Measurements from ENCODE around the gene HAPSTR1.
"Not testable (repeated sequence)": the region's sequence is repeated elsewhere in the genome, so short reads cannot be mapped to it uniquely, and the experiment has no call there.

The HAPSTR1 gene

GRCh38 chr16:9072806-9073341 lies 18.6 kb upstream of the HAPSTR1 start:
- peak; percentile 52 for DNase-seq

DNA sequence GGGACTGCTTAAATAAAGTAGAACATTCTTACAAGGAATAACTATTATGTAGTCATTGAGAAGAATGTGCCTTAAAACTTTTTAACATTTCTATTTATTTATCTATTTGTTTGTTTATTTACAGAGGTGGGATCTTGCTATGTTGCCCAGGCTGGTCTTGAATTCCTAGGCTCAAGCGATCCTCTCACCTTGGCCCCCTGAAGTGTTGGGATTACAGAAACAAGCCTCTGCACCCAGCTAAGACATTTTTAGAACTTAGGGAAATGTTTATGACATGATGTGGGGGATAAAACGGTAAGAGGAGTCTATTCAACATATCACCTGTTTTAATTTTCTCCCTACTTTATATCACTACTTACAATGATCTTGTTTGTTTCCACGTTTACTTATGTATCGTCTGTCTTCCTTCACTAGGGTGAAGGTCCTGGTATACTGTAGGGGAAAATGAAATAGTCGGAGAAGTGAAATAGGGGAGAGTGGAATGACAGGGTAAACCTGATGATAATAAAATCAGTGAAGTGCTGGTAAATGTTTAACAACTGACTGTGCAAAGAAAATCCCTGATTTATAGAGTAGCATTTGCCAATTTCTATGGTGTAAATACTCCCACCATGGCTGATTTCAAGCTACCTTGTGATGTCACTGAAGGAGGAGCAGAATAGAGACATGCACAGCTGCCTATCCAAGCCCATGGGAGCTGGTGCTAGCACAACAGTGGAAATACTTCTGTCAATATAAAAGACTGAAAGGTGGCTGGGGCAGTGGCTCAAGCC lies 16.0 kb upstream of the HAPSTR1 start:
- no peak for DNase-seq

DNA sequence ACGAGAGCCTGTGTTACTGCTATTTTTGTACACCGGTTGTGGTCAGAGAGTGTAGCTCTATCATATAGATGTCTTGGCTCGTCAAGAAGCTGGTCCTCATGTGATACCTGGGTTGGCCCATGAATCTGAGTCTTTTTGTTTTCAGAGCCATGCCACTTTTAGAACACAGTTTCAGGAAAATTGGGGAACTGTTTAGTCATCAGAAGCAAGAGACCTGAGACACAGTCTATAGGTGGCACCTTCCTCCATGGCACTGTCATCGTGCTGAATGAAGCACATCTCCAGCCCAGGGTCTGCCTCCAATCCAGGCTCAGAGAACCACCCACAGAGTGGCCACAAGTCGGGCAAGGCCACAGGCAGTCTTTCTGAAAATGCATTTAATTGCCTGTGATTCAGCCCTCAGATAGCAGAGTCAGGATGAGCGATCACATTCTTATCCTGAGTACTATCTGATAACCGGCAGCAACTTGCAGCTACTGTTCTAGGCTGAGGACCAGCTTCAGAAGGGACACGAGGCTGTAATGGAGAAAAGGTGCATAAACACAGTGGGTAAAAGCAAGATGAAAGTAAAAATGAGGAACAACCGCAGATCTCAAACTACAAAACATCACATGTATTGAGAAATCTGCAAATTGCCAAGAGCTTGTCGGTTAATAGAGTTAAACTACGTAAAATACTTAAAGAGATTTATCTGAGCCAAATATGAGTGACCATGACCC lies 14.2 kb upstream of the HAPSTR1 start:
- DNase-seq = no peak

- DNase-seq = peak; percentile 49
Observed at GRCh38 chr16:9078467-9079429, 12.7 kb upstream of the HAPSTR1 start.

DNA sequence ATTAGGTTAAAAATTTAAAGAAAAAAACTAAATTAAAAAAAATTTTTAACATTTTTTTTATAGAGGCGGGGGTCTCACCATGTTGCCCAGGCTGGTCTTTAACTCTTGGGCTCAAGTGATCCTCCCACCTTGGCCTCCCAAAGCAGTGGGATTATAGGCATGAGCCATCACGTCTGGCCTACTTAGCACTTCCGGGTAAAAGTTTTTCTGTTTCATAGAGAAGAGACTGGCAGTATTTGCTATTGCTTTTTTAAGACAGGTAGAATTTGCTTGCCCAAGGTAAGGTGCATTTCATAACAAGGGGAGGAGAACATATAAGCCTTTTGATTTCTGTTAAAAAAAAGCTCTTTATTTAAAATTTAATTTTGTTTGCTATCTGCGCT lies 12.0 kb upstream of the HAPSTR1 start:
- no peak for DNase-seq

- no peak for DNase-seq
Observed at GRCh38 chr16:9081158-9081557, 10.3 kb upstream of the HAPSTR1 start.

DNA sequence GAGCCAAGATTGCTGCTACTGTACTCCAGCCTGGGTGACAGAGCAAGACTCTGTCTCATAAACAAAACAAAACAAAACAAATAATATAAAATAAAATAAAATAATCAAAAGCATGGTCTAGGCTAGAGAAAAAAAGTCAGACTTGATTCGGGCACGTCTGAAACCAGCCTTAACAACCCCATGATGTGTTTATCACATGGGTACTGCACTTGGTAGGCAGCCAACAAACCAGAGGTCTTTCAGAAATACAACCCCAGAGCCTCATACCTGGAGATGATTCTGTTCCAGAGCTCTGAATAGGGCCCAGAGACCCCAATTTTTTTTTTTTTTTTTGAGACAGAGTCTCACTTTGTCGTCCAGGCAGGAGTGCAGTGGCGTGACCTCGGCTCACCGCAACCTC lies 9.6 kb upstream of the HAPSTR1 start:
- no peak for DNase-seq

DNA sequence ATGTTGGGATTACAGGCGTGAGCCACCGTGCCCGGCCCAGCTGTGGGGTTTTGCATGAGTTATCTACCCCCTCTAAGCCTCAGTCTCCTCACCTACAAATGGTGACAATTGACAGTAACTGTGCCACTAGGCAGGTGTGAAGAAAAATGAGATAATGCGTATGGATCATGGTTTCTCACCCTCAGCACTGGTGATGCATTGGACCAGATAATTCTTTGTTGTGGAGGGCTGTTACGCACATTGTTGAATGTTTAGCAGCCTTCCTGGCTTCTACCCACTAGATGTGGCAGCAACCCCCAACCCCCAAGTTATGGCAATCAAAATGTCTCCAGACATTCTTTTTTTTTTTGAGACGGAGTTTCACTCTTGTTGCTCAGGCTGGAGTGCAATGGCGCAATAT lies 9.0 kb upstream of the HAPSTR1 start:
- no peak for DNase-seq

- DNase-seq = not testable (repeated sequence)
Observed at GRCh38 chr16:9087733-9088132, 3.7 kb upstream of the HAPSTR1 start.

DNA sequence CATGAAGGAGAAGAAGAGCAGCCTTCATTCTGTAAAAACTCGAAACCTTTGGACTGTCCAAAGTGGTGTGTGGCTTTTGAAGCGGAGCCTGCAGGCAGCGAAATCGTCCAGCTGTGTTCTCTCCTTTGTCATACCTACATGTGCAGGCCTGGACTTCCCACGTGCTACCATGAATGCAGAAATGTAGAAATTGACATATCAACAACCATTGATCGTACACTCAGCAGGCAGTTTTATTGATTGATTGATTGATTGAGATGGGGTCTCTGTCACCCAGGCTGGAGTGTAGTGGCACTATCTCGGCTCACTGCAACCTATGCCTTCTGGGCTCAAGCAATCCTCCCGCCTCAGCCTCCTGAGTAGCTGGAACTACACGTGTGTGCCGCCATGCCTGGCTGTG lies 2.6 kb upstream of the HAPSTR1 start:
- no peak for DNase-seq

DNA sequence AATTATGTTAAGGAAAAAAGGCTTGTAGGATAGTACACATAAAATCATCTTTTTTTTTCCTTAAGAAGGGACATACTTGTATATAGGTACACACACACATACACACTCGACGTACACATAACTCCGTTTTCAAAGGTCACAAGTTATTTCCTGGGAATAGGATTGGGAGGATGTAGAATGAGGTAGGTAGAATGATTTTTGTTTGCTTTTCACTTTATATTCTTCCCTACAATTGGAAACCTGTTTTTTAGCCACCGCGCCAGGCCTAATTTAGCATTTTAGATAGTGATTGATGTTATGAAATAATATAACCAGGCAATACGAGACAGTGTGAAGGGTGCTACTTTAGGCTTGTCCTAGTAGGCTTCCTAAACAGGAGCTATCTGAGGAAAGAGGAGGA lies 1.8 kb upstream of the HAPSTR1 start:
- no peak for DNase-seq

- DNase-seq = peak; percentile 60
Observed at GRCh38 chr16:9090101-9090959, 1.1 kb upstream of the HAPSTR1 start.

GRCh38 chr16:9091867-9092281 lies 430 bp downstream of the HAPSTR1 start:
- peak; percentile 47 for DNase-seq

GRCh38 chr16:9092282-9092977 lies 986 bp downstream of the HAPSTR1 start:
- peak; percentile 62 for DNase-seq

DNA sequence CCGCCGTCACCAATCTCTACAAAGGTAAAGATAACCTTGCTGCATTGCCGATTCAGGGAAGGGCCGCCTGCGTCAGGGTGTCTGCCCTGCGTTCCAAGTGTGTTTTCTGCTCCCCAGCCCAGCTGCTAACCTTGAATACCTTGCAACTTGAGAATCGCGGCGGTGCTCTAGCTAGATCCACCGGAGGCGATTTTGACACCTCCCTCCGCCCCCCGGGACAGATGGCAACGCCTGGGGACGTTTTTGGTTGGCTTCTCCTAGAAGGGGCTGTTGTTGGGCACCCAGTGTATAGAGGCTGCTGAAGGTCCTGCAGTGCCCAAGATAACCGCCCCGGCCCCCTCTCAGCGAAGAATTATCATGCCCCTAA lies 1.5 kb downstream of the HAPSTR1 start:
- DNase-seq = peak; percentile 33

DNA sequence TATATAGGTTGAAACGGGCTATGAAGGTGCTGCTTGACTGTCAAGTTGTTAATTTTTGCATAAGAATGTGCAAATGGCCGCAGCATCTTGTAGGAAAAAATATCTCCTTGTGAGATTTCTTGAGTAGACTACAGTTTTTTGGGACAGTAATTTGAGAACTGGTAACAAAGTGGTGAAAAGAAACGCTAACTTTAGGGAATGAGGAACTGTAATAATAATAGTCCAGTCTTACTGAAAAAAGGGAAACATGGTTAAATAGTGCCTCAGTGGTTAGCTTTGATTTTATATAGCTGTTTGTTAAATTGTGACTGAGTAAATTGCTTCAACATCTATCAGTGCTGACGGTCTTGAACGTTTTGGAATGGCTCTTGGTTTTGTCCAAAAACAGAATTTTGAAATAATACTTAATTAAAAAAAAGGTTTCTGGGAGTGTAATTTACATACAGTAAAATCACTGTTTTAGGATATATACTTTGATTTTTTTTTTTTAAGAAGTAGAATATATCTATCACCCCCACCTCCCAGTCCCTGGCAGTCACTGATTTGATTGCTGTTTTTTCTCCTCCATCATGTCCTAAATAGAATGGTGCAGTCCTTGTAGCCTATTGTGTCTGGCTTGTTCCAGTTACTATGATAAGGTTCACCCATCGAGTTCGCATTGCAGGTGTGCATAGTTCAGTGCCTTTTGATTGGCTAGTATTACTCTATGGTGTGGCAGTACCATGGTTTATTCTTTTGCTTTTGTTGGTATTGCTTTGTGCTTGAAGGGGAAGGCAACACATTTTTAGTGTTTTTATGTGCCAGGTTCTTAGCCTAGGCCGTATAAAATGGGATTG lies 2.8 kb downstream of the HAPSTR1 start:
- no peak for DNase-seq

GRCh38 chr16:9095171-9095570 lies 3.7 kb downstream of the HAPSTR1 start:
- no peak for DNase-seq

DNA sequence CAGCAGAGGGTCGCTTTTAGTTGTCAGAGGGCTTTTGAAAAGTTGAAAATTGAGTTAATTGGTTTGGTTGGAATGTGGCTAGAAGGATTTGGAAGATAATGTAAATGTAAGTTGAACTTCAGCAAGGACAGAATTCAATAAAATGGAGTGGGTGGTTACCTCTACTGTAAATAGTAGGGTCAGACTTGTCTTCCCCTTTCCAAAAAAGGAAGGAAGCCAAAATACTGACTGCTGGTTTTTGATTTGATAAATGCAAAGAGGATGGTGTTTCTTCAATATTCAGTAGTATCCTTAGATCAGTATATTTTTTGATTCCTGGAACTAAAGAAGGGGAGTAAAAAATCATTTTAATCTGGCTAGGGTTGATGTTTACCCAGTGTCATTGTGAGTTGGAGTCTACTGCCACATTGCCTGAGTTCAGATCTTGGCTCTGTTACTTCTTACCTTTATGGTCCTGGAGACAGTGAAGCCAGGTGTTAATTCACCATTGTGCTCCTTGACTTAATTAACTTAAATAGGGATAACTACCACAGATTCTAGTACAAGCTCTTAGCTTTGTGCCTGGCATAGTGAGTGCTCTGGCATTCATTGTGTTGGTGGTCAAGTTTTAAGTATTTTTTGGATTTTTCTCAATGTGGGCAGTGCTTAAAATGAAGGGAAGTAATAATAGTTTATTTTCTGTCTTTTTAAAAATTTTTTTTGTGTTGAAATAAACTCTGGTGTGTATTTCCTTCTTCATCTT lies 4.4 kb downstream of the HAPSTR1 start:
- DNase-seq = no peak

GRCh38 chr16:9096416-9096952 lies 5.0 kb downstream of the HAPSTR1 start:
- no peak for DNase-seq

Measured in activated naive CD4-positive, alpha-beta T cell treated with anti-CD3 and anti-CD28 coated beads, Interleukin-2, amount 50 U/mL, for 16 hours (primary cell).